EL (cell line): Measurements from ENCODE around the gene ADIG.

Experiments
- DNase-seq: peaks from one replicate; pipeline ENCODE4 v3.0.0-alpha.2; 2016

Gene ADIG

GRCh38 chr20:38581013-38581412 lies at the start of gene ADIG:
Gene ADIG (plus strand): TSS chr20:38581197. CDS start chr20:38581251, 54 bp downstream.
- DNase-seq: no peak

- DNase-seq: no peak
These were observed 46.2 kb upstream of the ADIG start for GRCh38 chr20:38534756-38535155.

GRCh38 chr20:38536310-38536709 lies 44.7 kb upstream of the ADIG start:
- DNase-seq: peak; percentile 36

- DNase-seq: no peak
These were observed 43.8 kb upstream of the ADIG start for GRCh38 chr20:38537176-38537575.

GRCh38 chr20:38538789-38539188 lies 42.2 kb upstream of the ADIG start:
- DNase-seq: no peak

- no peak for DNase-seq
These were observed 37.7 kb upstream of the ADIG start for GRCh38 chr20:38543014-38543906.

- no peak for DNase-seq
These were observed 35.2 kb upstream of the ADIG start for GRCh38 chr20:38545771-38546170.

- no peak for DNase-seq
These were observed 33.5 kb upstream of the ADIG start for GRCh38 chr20:38547288-38548085.

GRCh38 chr20:38548356-38549083 lies 32.5 kb upstream of the ADIG start:
- DNase-seq: no peak

GRCh38 chr20:38550274-38550673 lies 30.7 kb upstream of the ADIG start:
- no peak for DNase-seq

- DNase-seq: no peak
These were observed 29.9 kb upstream of the ADIG start for GRCh38 chr20:38551056-38551626.

GRCh38 chr20:38554986-38555385 lies 26.0 kb upstream of the ADIG start:
- DNase-seq: no peak

GRCh38 chr20:38555395-38555794 lies 25.6 kb upstream of the ADIG start:
- no peak for DNase-seq

GRCh38 chr20:38557174-38557573 lies 23.8 kb upstream of the ADIG start:
- DNase-seq: no peak

- DNase-seq: no peak
These were observed 22.2 kb upstream of the ADIG start for GRCh38 chr20:38558596-38559360.

- DNase-seq: peak; percentile 54
These were observed 21.2 kb upstream of the ADIG start for GRCh38 chr20:38559764-38560163.

GRCh38 chr20:38563802-38564431 lies 17.1 kb upstream of the ADIG start:
- DNase-seq: no peak

GRCh38 chr20:38564680-38565079 lies 16.3 kb upstream of the ADIG start:
- no peak for DNase-seq

GRCh38 chr20:38566036-38566598 lies 14.9 kb upstream of the ADIG start:
- DNase-seq: no peak

GRCh38 chr20:38569747-38570525 lies 11.1 kb upstream of the ADIG start:
- DNase-seq: no peak
